SK-N-MC (cell line): Measurements from ENCODE around the gene ERC2.

Experiments used
- DNase-seq: peaks from one replicate; pipeline ENCODE4 v3.0.0-alpha.2; 2011; ENCODE audit warnings: low read depth, low spot score
- H3K27ac ChIP-seq: fragments of 200-600 bp; sonication (generic); 2 replicates; pipeline ENCODE4 v1.5.1; 2016; ENCODE audit warnings: mixed run types
- H3K36me3 ChIP-seq: fragments of 200-600 bp; sonication (generic); 2 replicates; pipeline ENCODE4 v1.6.1; 2017; ENCODE audit warnings: antibody characterized with exemption, low read length, mixed read lengths; ENCODE audit not compliant: insufficient read depth
- H3K4me3 ChIP-seq: fragments of 200-600 bp; sonication (generic); 2 replicates; pipeline ENCODE4 v1.5.1; 2016
- H3K9ac ChIP-seq: fragments of 200-600 bp; sonication (generic); 2 replicates; pipeline ENCODE4 v1.8.0; 2017; ENCODE audit warnings: mixed run types, mixed read lengths; ENCODE audit not compliant: insufficient read length
- H3K9me3 ChIP-seq: fragments of 200-600 bp; sonication (generic); 2 replicates; pipeline ENCODE4 v1.6.1; 2017; ENCODE audit warnings: low read depth, mild to moderate bottlenecking, antibody characterized with exemption, low read length, moderate library complexity, mixed read lengths
- EZH2 ChIP-seq: fragments of 200-600 bp; sonication (generic); IDR thresholded peaks from one replicate; pipeline ENCODE4 v1.6.1; 2017; ENCODE audit warnings: antibody characterized with exemption
- FOXP2 ChIP-seq: optimal IDR thresholded peaks from 2 replicates; pipeline ENCODE3; 2011; ENCODE audit warnings: mild to moderate bottlenecking, moderate library complexity; ENCODE audit not compliant: insufficient read depth; ENCODE audit errors: extremely low read length, control extremely low read depth
- POLR2AphosphoS5 ChIP-seq: IDR thresholded peaks from 2 replicates; pipeline ENCODE4 v1.6.1; 2012; ENCODE audit warnings: mild to moderate bottlenecking, low read depth, low read length, borderline replicate concordance

The ERC2 gene

GRCh38 chr3:56111606-56112304 lies 356.5 kb downstream of the ERC2 start:
- H3K36me3 ChIP-seq: no peaks in the 10 kb centered on the region
- peak overlapping the region; percentile 95 for H3K27ac ChIP-seq
- H3K4me3 ChIP-seq: peak overlapping the region; percentile 50
- H3K9me3 ChIP-seq: no peaks in the 10 kb centered on the region
- peak overlapping the region; percentile 29 for H3K9ac ChIP-seq
- DNase-seq: no peak
- TF ChIP-seq EZH2 (no peak), FOXP2 (no peak), POLR2AphosphoS5 (no peak)

GRCh38 chr3:56110886-56111285 lies 357.4 kb downstream of the ERC2 start:
- Histone ChIP-seq H3K4me3 (peak overlapping the region; percentile 50), H3K36me3 (no peaks in the 10 kb centered on the region), H3K9ac (peak overlapping the region; percentile 29), H3K9me3 (no peaks in the 10 kb centered on the region), H3K27ac (peak overlapping the region; percentile 95)
- no peak for TF ChIP-seq EZH2
- no peak for TF ChIP-seq FOXP2
- no peak for DNase-seq

- no peaks in the 10 kb centered on the region for H3K36me3 ChIP-seq
- no peak overlapping the region for H3K27ac ChIP-seq
- no peak for TF ChIP-seq EZH2
- no peak for TF ChIP-seq POLR2AphosphoS5
- no peak for TF ChIP-seq FOXP2
- H3K9ac ChIP-seq: no peak overlapping the region
- no peak overlapping the region for H3K4me3 ChIP-seq
- DNase-seq: no peak
- no peaks in the 10 kb centered on the region for H3K9me3 ChIP-seq
Measured at GRCh38 chr3:56107157-56107556, 361.1 kb downstream of the ERC2 start.

- TF ChIP-seq POLR2AphosphoS5 (no peak), EZH2 (no peak), FOXP2 (no peak)
- Histone ChIP-seq H3K9ac (no peak overlapping the region), H3K27ac (no peak overlapping the region), H3K9me3 (no peaks in the 10 kb centered on the region), H3K36me3 (no peaks in the 10 kb centered on the region), H3K4me3 (no peak overlapping the region)
- no peak for DNase-seq
Measured at GRCh38 chr3:56102032-56102431, 366.2 kb downstream of the ERC2 start.

GRCh38 chr3:56101576-56101975 lies 366.7 kb downstream of the ERC2 start:
- Histone ChIP-seq H3K27ac (no peak overlapping the region), H3K9me3 (no peaks in the 10 kb centered on the region), H3K36me3 (no peaks in the 10 kb centered on the region), H3K9ac (no peak overlapping the region), H3K4me3 (no peak overlapping the region)
- DNase-seq: no peak
- TF ChIP-seq EZH2: no peak
- TF ChIP-seq FOXP2: no peak
- TF ChIP-seq POLR2AphosphoS5: no peak

DNA sequence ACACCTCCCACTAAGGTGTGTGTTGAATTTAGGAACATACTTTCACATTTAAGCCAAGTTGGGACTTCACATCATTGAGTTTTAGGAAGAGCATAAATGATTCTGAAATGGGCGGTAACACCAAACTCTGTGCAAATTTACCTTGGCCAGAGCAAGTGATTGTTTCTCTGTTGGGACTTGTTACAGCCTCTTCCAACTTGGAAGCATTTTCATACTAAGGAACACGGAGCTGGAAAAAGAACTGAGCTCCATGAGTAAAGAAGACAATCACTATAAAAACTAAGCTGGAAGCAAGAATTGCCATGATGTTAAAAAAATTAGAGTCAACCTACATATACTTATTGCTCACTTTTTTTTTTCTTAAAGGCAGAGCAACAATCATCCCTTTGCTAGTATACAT lies 371.3 kb downstream of the ERC2 start:
- no peak overlapping the region for H3K4me3 ChIP-seq
- H3K36me3 ChIP-seq: no peaks in the 10 kb centered on the region
- no peak for DNase-seq
- TF ChIP-seq FOXP2 (no peak), POLR2AphosphoS5 (no peak), EZH2 (no peak)
- H3K9me3 ChIP-seq: no peaks in the 10 kb centered on the region
- no peak overlapping the region for H3K27ac ChIP-seq
- no peak overlapping the region for H3K9ac ChIP-seq

- no peaks in the 10 kb centered on the region for H3K36me3 ChIP-seq
- no peak overlapping the region for H3K9ac ChIP-seq
- H3K4me3 ChIP-seq: no peak overlapping the region
- TF ChIP-seq POLR2AphosphoS5: no peak
- TF ChIP-seq FOXP2: no peak
- no peak for TF ChIP-seq EZH2
- H3K27ac ChIP-seq: no peak overlapping the region
- H3K9me3 ChIP-seq: no peaks in the 10 kb centered on the region
- DNase-seq: no peak
Measured at GRCh38 chr3:56094170-56094569, 374.1 kb downstream of the ERC2 start.

GRCh38 chr3:56089739-56090138 lies 378.5 kb downstream of the ERC2 start:
- no peaks in the 10 kb centered on the region for H3K36me3 ChIP-seq
- TF ChIP-seq POLR2AphosphoS5 (no peak), FOXP2 (no peak), EZH2 (no peak)
- H3K9ac ChIP-seq: no peak overlapping the region
- H3K9me3 ChIP-seq: no peaks in the 10 kb centered on the region
- no peak for DNase-seq
- no peak overlapping the region for H3K27ac ChIP-seq
- H3K4me3 ChIP-seq: no peak overlapping the region

DNA sequence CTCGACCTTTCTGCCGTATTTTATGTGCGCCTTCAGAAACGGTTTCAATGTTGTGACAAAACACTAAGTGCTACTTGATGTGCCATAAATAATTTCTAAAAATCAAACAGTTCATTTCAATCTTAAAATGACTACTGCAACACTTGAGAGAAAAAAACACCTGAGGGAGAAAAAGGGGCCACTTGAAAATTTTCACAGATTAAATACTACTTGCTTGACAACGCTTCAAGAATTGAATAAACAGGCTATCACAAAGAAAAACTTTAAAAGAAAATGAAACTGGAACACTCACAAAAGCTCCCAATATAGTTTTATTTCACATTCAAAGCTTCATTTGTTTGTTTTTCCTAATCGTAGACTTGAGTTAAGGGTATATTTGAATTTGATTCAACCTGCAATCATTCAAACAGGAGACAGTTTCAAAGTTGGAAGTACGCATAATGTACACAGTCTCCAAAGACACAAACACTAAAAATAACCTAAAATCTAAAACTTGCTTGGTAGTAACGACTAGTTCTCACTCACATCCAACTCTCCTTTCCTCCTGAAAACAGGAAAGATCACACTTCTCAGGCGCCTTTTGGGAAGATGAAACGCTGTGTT lies 380.7 kb downstream of the ERC2 start:
- H3K9me3 ChIP-seq: no peaks in the 10 kb centered on the region
- DNase-seq: no peak
- no peak overlapping the region for H3K27ac ChIP-seq
- no peak for TF ChIP-seq EZH2
- no peak for TF ChIP-seq FOXP2
- no peak for TF ChIP-seq POLR2AphosphoS5
- no peak overlapping the region for H3K9ac ChIP-seq
- no peak overlapping the region for H3K4me3 ChIP-seq
- no peaks in the 10 kb centered on the region for H3K36me3 ChIP-seq
